ENCODE data around the gene FAM237B.

GRCh38 chr7:90269163-90269562 is 51.9 kb downstream of the FAM237B start:
- TF ChIP-seq CTCF (conservative IDR thresholded peaks at IDR 0.05 in 1 of 2, IDR thresholded peaks at IDR 0.05 in 1 of 2; ENCODE audit: extremely low read depth in 1 of 2, insufficient read depth in 1 of 2, low read depth in 1 of 2, low read length in 2 of 2) (no peak), EZH2 (IDR thresholded peaks at IDR 0.05; ENCODE audit: borderline replicate concordance, low read length) (no peak)

Data from mammary epithelial cell (primary cell).